Loucy (cell line): Measurements from ENCODE around the gene GALNT9.

ENCODE experiments used
- H2AFZ ChIP-seq: fragments of 200-600 bp; sonication (generic); 2 replicates; pipeline ENCODE4 v1.6.0; 2016; ENCODE audit warnings: antibody characterized with exemption, mild to moderate bottlenecking, low read length, moderate library complexity
- H3F3A ChIP-seq: fragments of 200-600 bp; 2 replicates; pipeline ENCODE4 v1.6.0; 2016; ENCODE audit warnings: antibody characterized with exemption, low read depth, mild to moderate bottlenecking
- H3K27me3 ChIP-seq: fragments of 200-600 bp; sonication (generic); 2 replicates; pipeline ENCODE4 v1.6.1; 2014; ENCODE audit warnings: low read length, mild to moderate bottlenecking; ENCODE audit not compliant: insufficient read depth, poor library complexity, severe bottlenecking
- H3K36me3 ChIP-seq: fragments of 200-600 bp; sonication (generic); 2 replicates; pipeline ENCODE4 v1.6.1; 2016; ENCODE audit warnings: low read length; ENCODE audit not compliant: insufficient read depth
- H3K4me1 ChIP-seq: fragments of 200-600 bp; sonication (generic); 2 replicates; pipeline ENCODE4 v1.5.1; 2014; ENCODE audit warnings: low read length, mild to moderate bottlenecking; ENCODE audit not compliant: insufficient read depth, poor library complexity, severe bottlenecking
- H3K4me2 ChIP-seq: fragments of 200-600 bp; sonication (generic); 2 replicates; pipeline ENCODE4 v1.6.0; 2014; ENCODE audit warnings: antibody characterized with exemption, low read length, low read depth, mild to moderate bottlenecking; ENCODE audit not compliant: poor library complexity, severe bottlenecking
- H3K4me3 ChIP-seq: fragments of 200-600 bp; sonication (generic); 2 replicates; pipeline ENCODE4 v1.5.1; 2014; ENCODE audit warnings: low read length, mild to moderate bottlenecking, mixed read lengths; ENCODE audit not compliant: poor library complexity, severe bottlenecking
- H3K79me2 ChIP-seq: fragments of 200-600 bp; sonication (generic); 2 replicates; pipeline ENCODE4 v1.6.1; 2014; ENCODE audit warnings: low read length; ENCODE audit not compliant: insufficient read depth
- H3K9ac ChIP-seq: fragments of 200-600 bp; sonication (generic); 2 replicates; pipeline ENCODE4 v1.6.0; 2014; ENCODE audit warnings: mild to moderate bottlenecking, low read depth, low read length, moderate library complexity; ENCODE audit not compliant: poor library complexity, severe bottlenecking
- H3K9me2 ChIP-seq: fragments of 200-600 bp; sonication (generic); replicated peaks from 2 replicates; pipeline ENCODE4 v1.6.1; 2016; ENCODE audit warnings: low read depth, low read length, mixed read lengths
- H3K9me3 ChIP-seq: fragments of 200-600 bp; sonication (generic); 2 replicates; pipeline ENCODE4 v1.6.1; 2014; ENCODE audit warnings: mild to moderate bottlenecking, antibody characterized with exemption, low read length, low read depth; ENCODE audit not compliant: insufficient read depth
- H4K20me1 ChIP-seq: fragments of 200-600 bp; sonication (generic); 2 replicates; pipeline ENCODE4 v1.6.0; 2014; ENCODE audit warnings: antibody characterized with exemption, low read length, mild to moderate bottlenecking; ENCODE audit not compliant: insufficient read depth, poor library complexity, severe bottlenecking
- EZH2phosphoT487 ChIP-seq: fragments of 200-600 bp; IDR thresholded peaks from 2 replicates; pipeline ENCODE4 v1.6.1; 2018; ENCODE audit warnings: antibody characterized with exemption, mild to moderate bottlenecking, moderate library complexity, borderline replicate concordance
- TF ChIP-seq, protein P1 (sequence below): fragments of 200-600 bp; sonication (generic); conservative IDR thresholded peaks from 2 replicates; pipeline ENCODE4 v1.5.1; 2014; ENCODE audit warnings: mild to moderate bottlenecking, antibody characterized with exemption, low read length

The GALNT9 gene

DNA sequence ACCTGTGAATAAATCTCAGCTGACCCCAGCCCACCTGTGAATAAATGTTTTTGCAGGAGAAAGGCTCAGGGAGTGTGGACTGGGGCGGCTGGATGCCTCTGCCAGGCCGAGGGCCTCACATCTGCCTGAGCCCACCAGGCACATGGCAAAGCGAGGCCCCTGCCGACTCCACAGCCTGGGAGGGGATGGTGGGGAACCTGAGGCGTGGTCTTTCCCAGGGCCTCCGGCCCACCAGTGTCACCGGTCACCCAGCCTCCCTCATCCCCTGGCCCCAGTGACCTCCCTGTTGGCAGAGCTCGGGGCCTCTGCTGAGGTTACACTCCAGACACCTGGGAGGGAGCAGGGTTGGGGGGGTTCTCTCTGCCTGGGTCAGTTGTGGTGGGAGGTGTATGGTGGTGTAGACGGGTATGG is 177.0 kb downstream of the GALNT9 start:
- H3K9me3 ChIP-seq: no peaks in the 10 kb centered on the region
- H3K4me1 ChIP-seq: no peaks in the 10 kb centered on the region
- TF ChIP-seq, protein P1, sequence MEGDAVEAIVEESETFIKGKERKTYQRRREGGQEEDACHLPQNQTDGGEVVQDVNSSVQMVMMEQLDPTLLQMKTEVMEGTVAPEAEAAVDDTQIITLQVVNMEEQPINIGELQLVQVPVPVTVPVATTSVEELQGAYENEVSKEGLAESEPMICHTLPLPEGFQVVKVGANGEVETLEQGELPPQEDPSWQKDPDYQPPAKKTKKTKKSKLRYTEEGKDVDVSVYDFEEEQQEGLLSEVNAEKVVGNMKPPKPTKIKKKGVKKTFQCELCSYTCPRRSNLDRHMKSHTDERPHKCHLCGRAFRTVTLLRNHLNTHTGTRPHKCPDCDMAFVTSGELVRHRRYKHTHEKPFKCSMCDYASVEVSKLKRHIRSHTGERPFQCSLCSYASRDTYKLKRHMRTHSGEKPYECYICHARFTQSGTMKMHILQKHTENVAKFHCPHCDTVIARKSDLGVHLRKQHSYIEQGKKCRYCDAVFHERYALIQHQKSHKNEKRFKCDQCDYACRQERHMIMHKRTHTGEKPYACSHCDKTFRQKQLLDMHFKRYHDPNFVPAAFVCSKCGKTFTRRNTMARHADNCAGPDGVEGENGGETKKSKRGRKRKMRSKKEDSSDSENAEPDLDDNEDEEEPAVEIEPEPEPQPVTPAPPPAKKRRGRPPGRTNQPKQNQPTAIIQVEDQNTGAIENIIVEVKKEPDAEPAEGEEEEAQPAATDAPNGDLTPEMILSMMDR: no peak
- no peak for TF ChIP-seq EZH2phosphoT487

DNA sequence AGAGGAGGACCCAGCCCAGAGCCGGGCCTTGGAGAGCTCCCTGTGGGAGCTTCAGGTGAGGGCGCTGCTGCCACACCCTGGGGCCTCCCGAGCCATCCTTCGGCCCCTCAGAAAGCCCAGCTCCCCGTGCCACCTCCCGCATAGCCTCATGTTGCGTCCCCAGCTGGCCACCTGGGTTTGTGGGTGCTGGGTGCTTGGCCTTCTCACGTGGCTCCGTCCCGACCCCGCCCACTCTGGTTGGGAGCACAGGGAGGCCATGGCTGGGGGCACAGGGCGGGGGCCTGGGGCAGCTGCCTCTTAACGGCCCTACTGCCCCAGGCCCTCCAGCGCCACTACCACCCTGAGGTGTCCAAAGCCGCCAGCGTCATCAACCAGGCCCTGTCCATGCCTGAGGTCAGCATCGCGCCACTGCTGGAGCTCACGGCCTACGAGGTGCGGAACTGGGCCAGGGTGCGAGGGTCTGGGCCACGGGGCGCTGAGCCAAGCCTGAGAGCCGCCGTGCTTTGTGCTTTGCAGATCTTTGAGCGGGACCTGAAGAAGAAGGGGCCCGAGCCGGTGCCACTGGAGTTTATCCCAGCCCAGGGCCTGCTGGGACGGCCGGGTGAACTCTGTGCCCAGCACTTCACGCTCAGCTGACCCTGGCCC is 177.5 kb downstream of the GALNT9 start:
- H3K9ac ChIP-seq: no peak overlapping the region
- no peaks in the 10 kb centered on the region for H3K4me1 ChIP-seq
- H4K20me1 ChIP-seq: no peaks in the 10 kb centered on the region
- no peak for TF ChIP-seq EZH2phosphoT487
- TF ChIP-seq, protein P1: no peak
- H3K79me2 ChIP-seq: peaks cover 5% of the 10 kb centered on the region; the same call in 1 of the 2 replicates
- no peaks in the 10 kb centered on the region for H3K9me3 ChIP-seq
- H2AFZ ChIP-seq: no peak overlapping the region
- peaks cover 8% of the 10 kb centered on the region for H3F3A ChIP-seq
- no peaks in the 10 kb centered on the region for H3K27me3 ChIP-seq
- H3K36me3 ChIP-seq: peaks cover 8% of the 10 kb centered on the region; the same call in 1 of the 2 replicates
- H3K4me2 ChIP-seq: no peak overlapping the region
- H3K9me2 ChIP-seq: no peaks in the 10 kb centered on the region
- no peak overlapping the region for H3K4me3 ChIP-seq

More for the DNA sequence above, 177.0 kb downstream of the GALNT9 start:
- Histone ChIP-seq H4K20me1 (no peaks in the 10 kb centered on the region), H3F3A (peaks cover 11% of the 10 kb centered on the region), H3K4me3 (no peak overlapping the region), H3K36me3 (peaks cover 12% of the 10 kb centered on the region; the same call in 1 of the 2 replicates), H2AFZ (no peak overlapping the region), H3K4me2 (no peak overlapping the region), H3K9me2 (no peaks in the 10 kb centered on the region), H3K27me3 (no peaks in the 10 kb centered on the region), H3K9ac (no peak overlapping the region), H3K79me2 (no peaks in the 10 kb centered on the region)

DNA sequence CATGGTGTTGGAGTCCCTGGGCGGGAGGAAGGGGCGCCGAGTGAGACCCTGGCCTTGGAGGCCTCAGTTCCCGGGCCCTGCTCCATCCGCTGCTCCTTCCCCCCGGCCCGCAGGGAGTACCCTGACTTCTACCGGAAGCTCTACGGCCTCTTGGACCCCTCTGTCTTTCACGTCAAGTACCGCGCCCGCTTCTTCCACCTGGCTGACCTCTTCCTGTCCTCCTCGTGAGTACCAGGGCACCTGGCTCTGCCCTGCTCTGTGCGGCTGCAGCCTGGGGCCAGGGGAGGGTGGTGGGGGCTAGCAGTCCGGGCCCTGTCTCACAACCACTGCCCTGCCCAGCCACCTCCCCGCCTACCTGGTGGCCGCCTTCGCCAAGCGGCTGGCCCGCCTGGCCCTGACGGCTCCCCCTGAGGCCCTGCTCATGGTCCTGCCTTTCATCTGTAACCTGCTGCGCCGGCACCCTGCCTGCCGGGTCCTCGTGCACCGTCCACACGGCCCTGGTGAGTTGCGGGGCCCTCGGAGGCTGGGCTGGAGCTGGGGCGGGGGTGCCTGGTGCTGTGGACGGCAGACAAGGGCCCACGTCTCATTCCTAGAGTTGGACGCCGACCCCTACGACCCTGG is 178.1 kb downstream of the GALNT9 start:
- peaks cover 11% of the 10 kb centered on the region; the same call in 1 of the 2 replicates for H3K79me2 ChIP-seq
- TF ChIP-seq EZH2phosphoT487: no peak
- TF ChIP-seq, protein P1: no peak
- no peak overlapping the region for H3K4me2 ChIP-seq
- H3K9ac ChIP-seq: no peak overlapping the region
- 0 out of 2 replicates have a peak, but pooled peaks cover 1% of the 10 kb centered on the region for H3F3A ChIP-seq
- H3K36me3 ChIP-seq: peaks cover 6% of the 10 kb centered on the region; the same call in 1 of the 2 replicates
- no peak overlapping the region for H3K4me3 ChIP-seq
- no peaks in the 10 kb centered on the region for H3K27me3 ChIP-seq
- H2AFZ ChIP-seq: no peak overlapping the region
- H3K9me3 ChIP-seq: no peaks in the 10 kb centered on the region
- no peaks in the 10 kb centered on the region for H4K20me1 ChIP-seq
- peaks cover 3% of the 10 kb centered on the region for H3K4me1 ChIP-seq
- H3K9me2 ChIP-seq: no peaks in the 10 kb centered on the region
